ENCODE measurements around the gene VPS39.

VPS39 gene

GRCh38 chr15:42217568-42217967 lies 9.5 kb upstream of the VPS39 start:
- CTCF ChIA-PET: no interaction called here
- TF ChIP-seq CTCF (conservative IDR thresholded peaks at IDR 0.05; ENCODE audit: low read depth): no peak
- DNase-seq (ENCODE audit: low spot score): no peak
- no peak overlapping the region for H3K27ac ChIP-seq
- POLR2A ChIA-PET (ENCODE audit: low non-redundant PET): no interaction called here

GRCh38 chr15:42215913-42216829 lies 8.1 kb upstream of the VPS39 start:
- CTCF ChIA-PET: interaction anchor here (0.7 kb wide), 1 partner anchor 519 kb away, joined by 3 read pairs; no protein-coding TSS in a partner anchor

GRCh38 chr15:42214600-42214999 lies 6.5 kb upstream of the VPS39 start:
- no peak for DNase-seq (ENCODE audit: low spot score)
- POLR2A ChIA-PET (ENCODE audit: low non-redundant PET): no interaction called here
- no peak for TF ChIP-seq CTCF (conservative IDR thresholded peaks at IDR 0.05; ENCODE audit: low read depth)
- no peak overlapping the region for H3K27ac ChIP-seq
- CTCF ChIA-PET: no interaction called here

More at GRCh38 chr15:42215913-42216829, 8.1 kb upstream of the VPS39 start:
- no peak overlapping the region for H3K27ac ChIP-seq
- TF ChIP-seq CTCF (conservative IDR thresholded peaks at IDR 0.05; ENCODE audit: low read depth): no peak
- DNase-seq (ENCODE audit: low spot score): no peak
- POLR2A ChIA-PET (ENCODE audit: low non-redundant PET): interaction anchor here (0.6 kb wide), 1 partner anchor 8 kb away, joined by 4 read pairs; the partner anchor contains the start of gene VPS39

- no peak for TF ChIP-seq CTCF (conservative IDR thresholded peaks at IDR 0.05; ENCODE audit: low read depth)
These were observed 5.4 kb upstream of the VPS39 start for GRCh38 chr15:42213511-42213910.

GRCh38 chr15:42210696-42211095 lies 2.6 kb upstream of the VPS39 start:
- DNase-seq (ENCODE audit: low spot score): no peak
- CTCF ChIA-PET: no interaction called here
- POLR2A ChIA-PET (ENCODE audit: low non-redundant PET): no interaction called here

More at GRCh38 chr15:42213511-42213910, 5.4 kb upstream of the VPS39 start:
- ChIA-PET POLR2A (ENCODE audit: low non-redundant PET) (no interaction called here), CTCF (no interaction called here)
- H3K27ac ChIP-seq: no peak overlapping the region
- DNase-seq (ENCODE audit: low spot score): no peak

GRCh38 chr15:42206406-42206805 lies 1.7 kb downstream of the VPS39 start:
- no peak for DNase-seq (ENCODE audit: low spot score)
- CTCF ChIA-PET: interaction anchor here (0.6 kb wide), 1 partner anchor 14 kb away, joined by 3 read pairs; no protein-coding TSS in a partner anchor
- POLR2A ChIA-PET (ENCODE audit: low non-redundant PET): interaction anchor here (0.5 kb wide), 1 partner anchor 38 kb away, joined by 6 read pairs; no protein-coding TSS in a partner anchor
- no peak for TF ChIP-seq CTCF (conservative IDR thresholded peaks at IDR 0.05; ENCODE audit: low read depth)
- H3K27ac ChIP-seq: no peak overlapping the region

More at GRCh38 chr15:42210696-42211095, 2.6 kb upstream of the VPS39 start:
- no peak for TF ChIP-seq CTCF (conservative IDR thresholded peaks at IDR 0.05; ENCODE audit: low read depth)
- no peak overlapping the region for H3K27ac ChIP-seq

Measured in RWPE1 (cell line).